22Rv1 (cell line): ENCODE results near the gene SRD5A3.

Source experiments
- ZFX ChIP-seq: fragments of 450-650 bp; IDR thresholded peaks from 2 replicates; pipeline ENCODE4 v1.6.1; 2017; ENCODE audit warnings: antibody characterized with exemption, borderline replicate concordance
- TF ChIP-seq, protein P1 (sequence below): fragments of 450-650 bp; IDR thresholded peaks from 2 replicates; pipeline ENCODE4 v1.5.1; 2017; ENCODE audit warnings: mild to moderate bottlenecking

DNA sequence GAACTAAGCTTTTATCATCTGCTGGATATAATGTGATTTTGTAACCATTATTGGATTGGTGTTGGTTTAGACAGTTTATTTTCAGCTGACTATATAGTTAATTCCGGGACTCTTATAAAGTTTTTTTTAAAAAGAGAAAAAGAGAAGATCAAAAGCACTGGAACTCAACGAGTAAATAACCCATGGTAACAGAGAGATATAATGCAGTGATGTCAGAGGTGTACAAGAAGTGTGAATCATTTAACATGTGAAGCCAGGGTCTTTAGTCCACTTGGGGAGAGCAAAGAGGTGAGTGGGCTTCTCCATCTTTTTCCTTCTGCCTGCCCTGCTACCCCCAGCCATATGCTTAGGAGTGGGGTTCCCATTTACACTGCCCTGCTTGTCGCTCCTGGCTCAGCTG is 52.9 kb downstream of the SRD5A3 start:
- TF ChIP-seq, protein P1, sequence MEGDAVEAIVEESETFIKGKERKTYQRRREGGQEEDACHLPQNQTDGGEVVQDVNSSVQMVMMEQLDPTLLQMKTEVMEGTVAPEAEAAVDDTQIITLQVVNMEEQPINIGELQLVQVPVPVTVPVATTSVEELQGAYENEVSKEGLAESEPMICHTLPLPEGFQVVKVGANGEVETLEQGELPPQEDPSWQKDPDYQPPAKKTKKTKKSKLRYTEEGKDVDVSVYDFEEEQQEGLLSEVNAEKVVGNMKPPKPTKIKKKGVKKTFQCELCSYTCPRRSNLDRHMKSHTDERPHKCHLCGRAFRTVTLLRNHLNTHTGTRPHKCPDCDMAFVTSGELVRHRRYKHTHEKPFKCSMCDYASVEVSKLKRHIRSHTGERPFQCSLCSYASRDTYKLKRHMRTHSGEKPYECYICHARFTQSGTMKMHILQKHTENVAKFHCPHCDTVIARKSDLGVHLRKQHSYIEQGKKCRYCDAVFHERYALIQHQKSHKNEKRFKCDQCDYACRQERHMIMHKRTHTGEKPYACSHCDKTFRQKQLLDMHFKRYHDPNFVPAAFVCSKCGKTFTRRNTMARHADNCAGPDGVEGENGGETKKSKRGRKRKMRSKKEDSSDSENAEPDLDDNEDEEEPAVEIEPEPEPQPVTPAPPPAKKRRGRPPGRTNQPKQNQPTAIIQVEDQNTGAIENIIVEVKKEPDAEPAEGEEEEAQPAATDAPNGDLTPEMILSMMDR: no peak
- TF ChIP-seq ZFX: no peak
